IPS DF 6.9 (cell line): ENCODE results near the gene PPP1R9A.

Experiments
- DNase-seq: peaks from one replicate; pipeline ENCODE4 v3.0.0-alpha.2; 2013; ENCODE audit warnings: low read depth, low spot score
- H3K27ac ChIP-seq: one replicate; pipeline ENCODE4 v1.5.1; 2013; ENCODE audit warnings: low read length, control low read depth
- H3K27me3 ChIP-seq: 2 replicates; pipeline ENCODE4 v1.6.1; 2013; ENCODE audit warnings: mild to moderate bottlenecking, low read length; ENCODE audit not compliant: control insufficient read depth, insufficient read depth
- H3K36me3 ChIP-seq: 2 replicates; pipeline ENCODE4 v1.6.1; 2013; ENCODE audit warnings: low read length; ENCODE audit not compliant: control insufficient read depth, insufficient read depth
- H3K4me1 ChIP-seq: 2 replicates; pipeline ENCODE4 v1.6.1; 2013; ENCODE audit warnings: low read length; ENCODE audit not compliant: control insufficient read depth, insufficient read depth
- H3K4me3 ChIP-seq: 2 replicates; pipeline ENCODE4 v1.5.1; 2013; ENCODE audit warnings: mild to moderate bottlenecking, low read length
- H3K9me3 ChIP-seq: 2 replicates; pipeline ENCODE4 v1.6.1; 2013; ENCODE audit warnings: low read length, inconsistent platforms; ENCODE audit not compliant: control insufficient read depth, insufficient read depth
- WGBS: extraction: QIAGEN DNeasy Blood & Tissue Kit; methylation state at CpG from one replicate; pipeline ENCODE4 v1.1.7; 2013; ENCODE audit warnings: mixed read lengths, missing lambda C conversion rate; ENCODE audit not compliant: insufficient read length, insufficient coverage; 5-methylcytosine and 5-hydroxymethylcytosine counted together

Gene PPP1R9A

DNA sequence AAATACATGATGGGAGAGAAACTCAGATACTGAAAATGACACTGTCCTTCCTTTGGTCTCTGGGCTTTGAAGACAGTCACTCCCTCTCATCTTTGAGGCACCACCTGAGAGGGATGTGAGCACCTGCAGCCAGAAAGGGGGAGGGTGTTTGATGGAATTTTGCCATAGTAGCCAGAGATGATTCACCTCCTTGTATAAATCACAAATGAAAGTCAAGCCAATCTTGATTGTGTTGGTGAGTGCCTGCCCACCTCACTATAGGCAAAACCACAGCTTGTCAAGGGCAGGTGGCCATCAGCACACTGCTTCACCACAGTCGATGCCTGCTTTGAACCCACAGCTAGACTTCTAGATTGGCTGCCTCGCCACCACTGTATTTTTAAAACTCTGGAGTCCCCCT, 368.7 kb downstream of the PPP1R9A start:
- H3K4me1 ChIP-seq: no peaks in the 10 kb centered on the region
- no CpG with 5 or more reads among the region's 2 CpGs for WGBS
- no peak overlapping the region for H3K27ac ChIP-seq
- no peaks in the 10 kb centered on the region for H3K36me3 ChIP-seq
- H3K9me3 ChIP-seq: no peaks in the 10 kb centered on the region
- H3K27me3 ChIP-seq: no peaks in the 10 kb centered on the region
- DNase-seq: no peak
- no peak overlapping the region for H3K4me3 ChIP-seq

GRCh38 chr7:95279417-95279816, 372.0 kb downstream of the PPP1R9A start:
- H3K4me3 ChIP-seq: no peak overlapping the region
- no peaks in the 10 kb centered on the region for H3K36me3 ChIP-seq
- H3K27me3 ChIP-seq: no peaks in the 10 kb centered on the region
- WGBS: no CpG with 5 or more reads among the region's 2 CpGs
- no peak overlapping the region for H3K27ac ChIP-seq
- no peaks in the 10 kb centered on the region for H3K9me3 ChIP-seq
- H3K4me1 ChIP-seq: no peaks in the 10 kb centered on the region
- DNase-seq: no peak

GRCh38 chr7:95286096-95286495, 378.7 kb downstream of the PPP1R9A start:
- H3K36me3 ChIP-seq: no peaks in the 10 kb centered on the region
- H3K27me3 ChIP-seq: no peaks in the 10 kb centered on the region
- no peak overlapping the region for H3K27ac ChIP-seq
- H3K4me1 ChIP-seq: no peaks in the 10 kb centered on the region
- WGBS: no CpG with 5 or more reads among the region's 2 CpGs
- no peak for DNase-seq
- H3K9me3 ChIP-seq: no peaks in the 10 kb centered on the region
- H3K4me3 ChIP-seq: no peak overlapping the region

DNA sequence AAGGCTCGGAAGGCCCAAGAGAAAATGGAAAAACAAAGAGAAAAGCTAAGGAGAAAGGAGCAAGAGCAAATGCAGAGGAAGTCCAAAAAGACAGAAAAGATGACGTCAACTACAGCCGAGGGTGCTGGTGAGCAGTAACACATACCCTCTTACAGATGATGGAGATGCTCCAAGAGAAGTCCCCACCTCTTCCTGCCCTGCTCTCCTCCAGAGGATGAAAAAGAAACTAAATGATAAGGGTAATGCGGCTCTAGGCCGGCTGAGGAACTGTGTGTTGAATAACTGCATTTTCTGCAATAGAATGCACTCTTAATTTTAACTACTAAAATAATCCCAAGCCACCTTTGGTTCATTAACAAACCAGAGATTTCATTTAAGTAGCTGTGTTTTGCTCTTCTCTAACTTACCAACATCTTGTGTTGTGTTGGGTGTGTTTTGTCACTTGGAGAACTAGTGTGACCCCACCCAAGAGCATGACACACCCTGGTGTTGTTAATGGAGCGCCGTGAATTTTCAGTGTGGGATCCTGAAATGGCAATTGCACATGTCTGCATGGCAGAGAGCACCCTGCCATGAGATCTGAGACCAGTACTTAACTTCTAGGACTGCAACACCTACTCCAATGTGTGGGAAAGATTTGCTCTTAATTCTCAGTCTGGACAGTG, 382.9 kb downstream of the PPP1R9A start:
- Histone ChIP-seq H3K9me3 (no peaks in the 10 kb centered on the region), H3K36me3 (no peaks in the 10 kb centered on the region), H3K27me3 (no peaks in the 10 kb centered on the region), H3K4me3 (no peak overlapping the region), H3K4me1 (no peaks in the 10 kb centered on the region), H3K27ac (no peak overlapping the region)
- WGBS: no CpG with 5 or more reads among the region's 7 CpGs
- no peak for DNase-seq

DNA sequence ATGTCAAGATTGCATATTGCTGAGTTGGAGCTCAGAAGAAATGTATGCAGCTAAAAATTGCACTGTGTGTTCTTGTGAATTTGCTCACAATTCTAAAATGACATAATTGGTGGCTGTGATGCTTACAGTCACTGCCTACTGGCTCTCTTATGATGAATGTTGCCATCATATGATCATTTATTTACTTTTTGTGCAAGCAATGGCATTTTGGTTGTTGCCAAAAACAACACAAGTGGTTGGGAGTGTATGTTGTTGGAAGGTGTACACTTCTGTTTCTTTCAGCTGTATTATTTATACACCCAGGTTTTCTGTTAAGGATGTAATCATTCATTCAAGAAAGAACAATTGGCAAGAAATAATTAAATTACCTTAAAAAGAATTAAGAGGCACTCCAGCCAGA, 388.0 kb downstream of the PPP1R9A start:
- H3K9me3 ChIP-seq: no peaks in the 10 kb centered on the region
- no peaks in the 10 kb centered on the region for H3K36me3 ChIP-seq
- no peak overlapping the region for H3K4me3 ChIP-seq
- no peak overlapping the region for H3K27ac ChIP-seq
- no peaks in the 10 kb centered on the region for H3K4me1 ChIP-seq
- no peaks in the 10 kb centered on the region for H3K27me3 ChIP-seq
- DNase-seq: no peak

GRCh38 chr7:95296456-95296855, 389.1 kb downstream of the PPP1R9A start:
- H3K36me3 ChIP-seq: no peaks in the 10 kb centered on the region
- H3K27ac ChIP-seq: no peak overlapping the region
- H3K9me3 ChIP-seq: no peaks in the 10 kb centered on the region
- no peaks in the 10 kb centered on the region for H3K4me1 ChIP-seq
- H3K27me3 ChIP-seq: no peaks in the 10 kb centered on the region
- H3K4me3 ChIP-seq: no peak overlapping the region
- no CpG with 5 or more reads among the region's 6 CpGs for WGBS
- DNase-seq: no peak

GRCh38 chr7:95297041-95297440, 389.6 kb downstream of the PPP1R9A start:
- no peak overlapping the region for H3K27ac ChIP-seq
- no peak overlapping the region for H3K4me3 ChIP-seq
- no peaks in the 10 kb centered on the region for H3K36me3 ChIP-seq
- no peak for DNase-seq
- H3K27me3 ChIP-seq: no peaks in the 10 kb centered on the region
- H3K4me1 ChIP-seq: no peaks in the 10 kb centered on the region
- WGBS: no CpG with 5 or more reads among the region's 1 CpG
- no peaks in the 10 kb centered on the region for H3K9me3 ChIP-seq

DNA sequence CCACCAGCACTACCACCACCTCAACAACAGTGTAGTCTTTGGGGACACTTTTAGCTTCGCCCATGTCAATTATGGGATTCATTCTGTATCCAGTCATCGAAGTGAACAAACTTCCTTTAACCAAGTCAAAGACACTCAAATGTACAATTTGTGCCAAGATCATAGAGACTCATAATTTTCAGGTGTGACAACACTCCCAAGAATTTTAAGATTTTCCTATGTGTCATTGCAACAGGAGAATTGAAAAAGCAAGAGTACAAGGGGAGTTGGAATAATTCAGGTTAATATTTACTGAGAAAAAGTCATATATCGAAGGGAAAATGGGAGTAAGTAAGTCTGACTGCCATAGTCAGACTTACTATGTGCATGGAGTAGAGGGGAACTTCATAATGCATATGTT, 390.7 kb downstream of the PPP1R9A start:
- WGBS: no CpG with 5 or more reads among the region's 3 CpGs
- no peak overlapping the region for H3K27ac ChIP-seq
- DNase-seq: no peak
- no peaks in the 10 kb centered on the region for H3K27me3 ChIP-seq
- H3K4me1 ChIP-seq: no peaks in the 10 kb centered on the region
- no peaks in the 10 kb centered on the region for H3K36me3 ChIP-seq
- H3K9me3 ChIP-seq: no peaks in the 10 kb centered on the region
- no peak overlapping the region for H3K4me3 ChIP-seq

DNA sequence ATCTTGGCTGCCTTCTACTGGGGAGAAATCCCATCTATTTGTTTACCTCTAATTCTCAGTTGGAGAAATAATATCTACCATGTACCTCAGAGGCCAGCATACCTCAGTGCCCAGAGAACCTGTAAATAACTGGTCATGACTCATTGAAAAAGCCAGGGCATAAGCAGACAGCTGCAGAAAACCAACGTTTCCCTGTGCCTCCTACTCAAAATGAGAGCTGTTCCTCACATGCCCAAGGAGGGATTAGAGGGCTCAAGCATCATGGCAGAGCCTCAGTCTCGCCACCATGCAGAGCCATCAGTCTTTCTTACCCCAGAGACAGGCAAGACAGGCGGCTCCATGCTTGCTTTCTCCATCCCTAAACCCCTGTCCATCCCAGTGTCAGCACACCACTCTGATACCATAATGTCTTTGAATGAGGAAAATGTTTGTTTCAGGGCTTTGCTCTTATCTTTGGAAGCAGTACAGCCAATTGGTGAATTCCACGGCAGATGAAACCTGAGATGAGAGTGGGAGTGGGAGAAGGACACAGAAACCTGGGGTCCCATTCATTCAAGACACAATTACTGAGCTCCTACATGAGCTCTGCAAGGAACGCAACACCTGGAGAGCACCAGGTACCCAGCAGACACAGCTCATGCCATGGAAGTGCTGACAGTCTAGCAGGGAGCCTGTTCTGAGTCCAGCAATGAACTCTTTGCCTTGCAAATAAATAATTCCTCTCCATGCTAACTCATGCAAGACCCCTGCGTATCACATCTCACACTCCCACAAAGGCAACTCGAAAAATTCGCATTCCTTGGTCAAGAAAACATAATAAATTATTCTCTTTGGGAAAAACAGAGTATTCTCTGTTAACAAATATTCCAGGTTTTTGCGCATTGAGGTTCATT, 395.9 kb downstream of the PPP1R9A start:
- Histone ChIP-seq H3K4me3 (no peak overlapping the region), H3K27ac (no peak overlapping the region), H3K4me1 (no peaks in the 10 kb centered on the region), H3K27me3 (no peaks in the 10 kb centered on the region), H3K9me3 (no peaks in the 10 kb centered on the region), H3K36me3 (no peaks in the 10 kb centered on the region)
- no peak for DNase-seq
- no CpG with 5 or more reads among the region's 9 CpGs for WGBS

DNA sequence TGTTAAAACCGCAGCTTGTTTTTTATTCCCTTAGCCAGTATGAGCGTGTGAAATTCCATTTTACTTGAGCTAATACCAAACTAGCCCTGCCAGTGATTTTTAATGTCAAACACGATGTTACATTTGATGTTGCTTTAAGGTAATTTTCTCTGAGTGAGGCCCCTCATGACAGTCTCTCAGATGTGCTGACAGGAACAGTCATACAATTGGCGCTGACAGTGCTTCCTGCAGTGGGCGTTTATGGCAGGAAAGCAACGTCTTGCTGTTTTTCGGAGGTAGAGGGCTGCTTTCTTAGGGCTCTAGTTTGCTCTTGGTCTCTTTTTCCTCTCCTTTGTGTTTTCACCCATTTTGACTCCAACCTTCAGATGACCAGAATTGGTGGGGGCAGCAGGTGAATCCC, 397.6 kb downstream of the PPP1R9A start:
- no peaks in the 10 kb centered on the region for H3K9me3 ChIP-seq
- H3K4me1 ChIP-seq: no peaks in the 10 kb centered on the region
- no peak overlapping the region for H3K4me3 ChIP-seq
- no peak overlapping the region for H3K27ac ChIP-seq
- no peaks in the 10 kb centered on the region for H3K36me3 ChIP-seq
- no CpG with 5 or more reads among the region's 7 CpGs for WGBS
- no peaks in the 10 kb centered on the region for H3K27me3 ChIP-seq
- DNase-seq: no peak

DNA sequence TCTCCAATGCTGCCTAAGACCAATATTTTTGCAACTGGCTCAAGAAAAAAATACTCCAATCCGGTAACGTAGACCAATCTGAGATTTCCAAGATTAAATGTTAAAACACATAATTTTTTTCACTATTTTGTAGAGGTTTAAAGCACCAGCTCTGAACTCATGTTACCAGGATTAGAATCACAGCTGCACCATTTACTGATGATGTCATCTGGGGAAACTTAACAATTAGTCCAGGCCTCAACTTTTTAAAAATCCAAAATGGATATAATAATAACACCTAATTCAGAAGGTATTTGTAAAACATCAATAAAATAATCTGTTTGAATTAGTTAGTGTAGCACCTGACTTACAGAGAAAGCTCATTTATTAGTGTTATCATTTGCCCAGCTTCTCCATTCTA, 402.6 kb downstream of the PPP1R9A start:
- no peaks in the 10 kb centered on the region for H3K36me3 ChIP-seq
- no peaks in the 10 kb centered on the region for H3K4me1 ChIP-seq
- no peak for DNase-seq
- no peaks in the 10 kb centered on the region for H3K27me3 ChIP-seq
- H3K4me3 ChIP-seq: no peak overlapping the region
- H3K27ac ChIP-seq: no peak overlapping the region
- no peaks in the 10 kb centered on the region for H3K9me3 ChIP-seq
- no CpG with 5 or more reads among the region's 2 CpGs for WGBS
